ENCODE results near the gene GATB.

The GATB gene

DNA sequence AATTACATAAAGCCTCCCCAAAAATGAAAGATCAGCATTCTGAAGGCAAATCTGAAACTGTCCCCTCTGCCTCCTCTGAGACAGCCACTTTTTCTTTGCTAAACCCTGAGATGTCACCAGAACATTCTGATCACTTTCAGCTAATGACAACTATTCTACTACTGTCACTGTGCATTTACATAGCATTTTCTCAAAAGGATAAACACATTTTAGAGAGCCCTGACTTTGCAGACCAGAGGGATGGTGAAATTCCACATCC is 72.1 kb downstream of the GATB start:
- TF ChIP-seq, protein P1, sequence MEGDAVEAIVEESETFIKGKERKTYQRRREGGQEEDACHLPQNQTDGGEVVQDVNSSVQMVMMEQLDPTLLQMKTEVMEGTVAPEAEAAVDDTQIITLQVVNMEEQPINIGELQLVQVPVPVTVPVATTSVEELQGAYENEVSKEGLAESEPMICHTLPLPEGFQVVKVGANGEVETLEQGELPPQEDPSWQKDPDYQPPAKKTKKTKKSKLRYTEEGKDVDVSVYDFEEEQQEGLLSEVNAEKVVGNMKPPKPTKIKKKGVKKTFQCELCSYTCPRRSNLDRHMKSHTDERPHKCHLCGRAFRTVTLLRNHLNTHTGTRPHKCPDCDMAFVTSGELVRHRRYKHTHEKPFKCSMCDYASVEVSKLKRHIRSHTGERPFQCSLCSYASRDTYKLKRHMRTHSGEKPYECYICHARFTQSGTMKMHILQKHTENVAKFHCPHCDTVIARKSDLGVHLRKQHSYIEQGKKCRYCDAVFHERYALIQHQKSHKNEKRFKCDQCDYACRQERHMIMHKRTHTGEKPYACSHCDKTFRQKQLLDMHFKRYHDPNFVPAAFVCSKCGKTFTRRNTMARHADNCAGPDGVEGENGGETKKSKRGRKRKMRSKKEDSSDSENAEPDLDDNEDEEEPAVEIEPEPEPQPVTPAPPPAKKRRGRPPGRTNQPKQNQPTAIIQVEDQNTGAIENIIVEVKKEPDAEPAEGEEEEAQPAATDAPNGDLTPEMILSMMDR (IDR thresholded peaks at IDR 0.05; ENCODE audit: insufficient read depth, missing control alignments) = no peak
- no peak for FAIRE-seq
- no peak for DNase-seq (ENCODE audit: insufficient read length, low spot score)

DNA sequence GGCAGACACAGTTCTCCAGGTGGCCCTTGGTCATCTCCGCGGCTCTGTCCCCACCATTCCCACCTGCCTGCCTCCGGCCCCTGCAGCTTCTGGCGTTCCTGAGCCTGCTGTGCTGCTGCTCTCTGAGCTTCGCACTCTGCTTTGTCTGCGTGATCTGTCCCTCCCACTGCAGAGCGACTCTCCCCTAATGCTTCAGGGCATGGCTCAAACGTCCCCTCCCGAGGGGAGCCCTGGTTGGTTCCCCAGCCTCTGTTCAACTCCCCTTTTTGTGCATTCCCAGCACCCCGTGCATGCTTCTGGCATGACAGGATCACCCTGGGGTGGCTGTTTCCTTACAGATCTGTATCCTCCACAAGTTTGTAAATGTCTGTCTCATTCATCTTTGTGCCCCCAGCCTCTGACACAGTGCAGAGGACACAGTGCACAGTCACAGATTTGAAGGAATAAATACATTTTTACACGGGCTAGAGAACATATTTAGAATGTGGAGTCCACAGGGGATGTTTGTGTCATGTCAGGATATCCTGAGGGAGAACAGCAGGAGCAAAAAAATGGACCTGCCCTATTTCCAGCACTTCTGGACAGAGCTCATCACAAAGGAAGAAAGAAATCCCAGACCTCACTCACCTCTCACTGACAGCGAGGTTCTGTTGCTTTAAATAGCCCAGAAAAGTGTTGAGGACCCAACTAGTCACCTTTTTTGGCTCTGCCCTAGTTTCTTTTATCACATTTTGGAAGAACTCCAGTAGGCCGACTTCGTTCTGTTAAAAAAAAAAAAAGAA is 72.6 kb downstream of the GATB start:
- FAIRE-seq (no peak), DNase-seq (ENCODE audit: insufficient read length, low spot score) (no peak)
- TF ChIP-seq, protein P1 (IDR thresholded peaks at IDR 0.05; ENCODE audit: insufficient read depth, missing control alignments) = no peak

- TF ChIP-seq, protein P1 (IDR thresholded peaks at IDR 0.05; ENCODE audit: insufficient read depth, missing control alignments) = no peak
- FAIRE-seq (no peak), DNase-seq (ENCODE audit: insufficient read length, low spot score) (no peak)
These were observed 73.7 kb downstream of the GATB start for GRCh38 chr4:151687021-151687640.

DNA sequence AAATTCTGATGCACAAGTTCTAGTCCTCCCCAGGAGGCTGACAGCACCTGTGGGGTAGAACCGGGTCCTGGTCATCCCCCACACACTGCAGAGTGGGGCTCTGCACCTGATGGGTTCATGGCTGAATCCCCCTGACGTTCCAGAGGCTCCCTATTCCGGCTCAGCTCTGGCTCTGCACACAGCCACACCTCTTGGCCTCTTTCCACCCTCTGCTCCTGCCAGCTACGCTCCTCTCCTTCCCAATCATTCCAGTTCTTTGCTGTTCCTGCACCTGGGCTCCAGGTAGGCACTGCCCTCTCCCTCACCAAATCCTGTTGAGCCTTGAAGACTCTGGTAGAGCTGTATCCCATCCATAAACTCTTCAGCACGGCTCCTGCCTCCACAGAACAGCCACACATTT is 75.5 kb downstream of the GATB start:
- TF ChIP-seq, protein P1 (IDR thresholded peaks at IDR 0.05; ENCODE audit: insufficient read depth, missing control alignments) = no peak
- DNase-seq (ENCODE audit: insufficient read length, low spot score) (no peak), FAIRE-seq (no peak)

- FAIRE-seq = no peak
- TF ChIP-seq, protein P1 (IDR thresholded peaks at IDR 0.05; ENCODE audit: insufficient read depth, missing control alignments) = no peak
These were observed 79.7 kb downstream of the GATB start for GRCh38 chr4:151681085-151681484.

GRCh38 chr4:151679231-151679630 is 81.6 kb downstream of the GATB start:
- TF ChIP-seq, protein P1 (IDR thresholded peaks at IDR 0.05; ENCODE audit: insufficient read depth, missing control alignments) = no peak
- DNase-seq (ENCODE audit: insufficient read length, low spot score) (no peak), FAIRE-seq (no peak)

More at GRCh38 chr4:151681085-151681484, 79.7 kb downstream of the GATB start:
- no peak for DNase-seq (ENCODE audit: insufficient read length, low spot score)
